ENCODE measurements around the gene ALG1L2.
"Not testable (repeated sequence)": the region's sequence is repeated elsewhere in the genome, so short reads cannot be mapped to it uniquely, and the experiment has no call there.

Gene ALG1L2

GRCh38 chr3:130117933-130118332, 36.3 kb downstream of the ALG1L2 start:
- Histone ChIP-seq H3F3A (ENCODE audit: insufficient read depth) (no peaks in the 10 kb centered on the region), H3K36me3 (ENCODE audit: low read length) (no peaks in the 10 kb centered on the region), H3K9me3 (ENCODE audit: insufficient read depth, low read length) (no peaks in the 10 kb centered on the region), H3K4me2 (ENCODE audit: low read depth, low read length, poor library complexity, severe bottlenecking) (no peak overlapping the region), H4K20me1 (ENCODE audit: low read depth, low read length) (no peaks in the 10 kb centered on the region), H3K27ac (ENCODE audit: low read depth, low read length) (no peak overlapping the region), H2AFZ (ENCODE audit: low read depth, low read length, severe bottlenecking) (no peak overlapping the region), H3K79me2 (ENCODE audit: insufficient read depth, low read length) (no peaks in the 10 kb centered on the region), H3K9me2 (replicated peaks; ENCODE audit: insufficient read depth, low read length) (no peaks in the 10 kb centered on the region), H3K4me3 (ENCODE audit: insufficient read depth, low read length, poor library complexity, severe bottlenecking) (no peak overlapping the region), H3K9ac (ENCODE audit: low read length) (no peak overlapping the region), H3K27me3 (ENCODE audit: low read length) (no peaks in the 10 kb centered on the region)
- no peak for TF ChIP-seq EZH2phosphoT487 (conservative IDR thresholded peaks at IDR 0.05; ENCODE audit: low read length)
- TF ChIP-seq CTCF (IDR thresholded peaks at IDR 0.05; ENCODE audit: insufficient read depth, low read length, poor library complexity, severe bottlenecking), result no peak

GRCh38 chr3:130119824-130120223, 38.2 kb downstream of the ALG1L2 start:
- not testable (repeated sequence) for H3K9ac ChIP-seq (ENCODE audit: low read length); H3K4me2 ChIP-seq (ENCODE audit: low read depth, low read length, poor library complexity, severe bottlenecking); H4K20me1 ChIP-seq (ENCODE audit: low read depth, low read length); H3K9me2 ChIP-seq (replicated peaks; ENCODE audit: insufficient read depth, low read length); H3K27ac ChIP-seq (ENCODE audit: low read depth, low read length); H2AFZ ChIP-seq (ENCODE audit: low read depth, low read length, severe bottlenecking); H3K36me3 ChIP-seq (ENCODE audit: low read length); H3F3A ChIP-seq (ENCODE audit: insufficient read depth); H3K27me3 ChIP-seq (ENCODE audit: low read length); H3K9me3 ChIP-seq (ENCODE audit: insufficient read depth, low read length); H3K4me3 ChIP-seq (ENCODE audit: insufficient read depth, low read length, poor library complexity, severe bottlenecking); H3K79me2 ChIP-seq (ENCODE audit: insufficient read depth, low read length)

- H3K4me3 ChIP-seq (ENCODE audit: insufficient read depth, low read length, poor library complexity, severe bottlenecking); H3K9me2 ChIP-seq (replicated peaks; ENCODE audit: insufficient read depth, low read length); H4K20me1 ChIP-seq (ENCODE audit: low read depth, low read length); H3K36me3 ChIP-seq (ENCODE audit: low read length); H2AFZ ChIP-seq (ENCODE audit: low read depth, low read length, severe bottlenecking); H3K9me3 ChIP-seq (ENCODE audit: insufficient read depth, low read length); H3K27ac ChIP-seq (ENCODE audit: low read depth, low read length); H3K9ac ChIP-seq (ENCODE audit: low read length); H3F3A ChIP-seq (ENCODE audit: insufficient read depth); H3K79me2 ChIP-seq (ENCODE audit: insufficient read depth, low read length); H3K27me3 ChIP-seq (ENCODE audit: low read length); H3K4me2 ChIP-seq (ENCODE audit: low read depth, low read length, poor library complexity, severe bottlenecking): not testable (repeated sequence)
These were observed 38.7 kb downstream of the ALG1L2 start for GRCh38 chr3:130120291-130120690.

GRCh38 chr3:130122891-130123775, 41.5 kb downstream of the ALG1L2 start:
- H3K9me2 ChIP-seq (replicated peaks; ENCODE audit: insufficient read depth, low read length); H3K27me3 ChIP-seq (ENCODE audit: low read length); H2AFZ ChIP-seq (ENCODE audit: low read depth, low read length, severe bottlenecking); H3K9me3 ChIP-seq (ENCODE audit: insufficient read depth, low read length); H3K9ac ChIP-seq (ENCODE audit: low read length); H3K36me3 ChIP-seq (ENCODE audit: low read length); H3K27ac ChIP-seq (ENCODE audit: low read depth, low read length); H3K4me3 ChIP-seq (ENCODE audit: insufficient read depth, low read length, poor library complexity, severe bottlenecking); H3K4me2 ChIP-seq (ENCODE audit: low read depth, low read length, poor library complexity, severe bottlenecking); H3K79me2 ChIP-seq (ENCODE audit: insufficient read depth, low read length); H3F3A ChIP-seq (ENCODE audit: insufficient read depth); H4K20me1 ChIP-seq (ENCODE audit: low read depth, low read length): not testable (repeated sequence)

GRCh38 chr3:130125406-130125805, 43.8 kb downstream of the ALG1L2 start:
- not testable (repeated sequence) for H3K27me3 ChIP-seq (ENCODE audit: low read length); H3K27ac ChIP-seq (ENCODE audit: low read depth, low read length)

GRCh38 chr3:130136337-130136736, 54.7 kb downstream of the ALG1L2 start:
- not testable (repeated sequence) for H2AFZ ChIP-seq (ENCODE audit: low read depth, low read length, severe bottlenecking); H3K36me3 ChIP-seq (ENCODE audit: low read length); H3K4me3 ChIP-seq (ENCODE audit: insufficient read depth, low read length, poor library complexity, severe bottlenecking); H3K9ac ChIP-seq (ENCODE audit: low read length); H3K27ac ChIP-seq (ENCODE audit: low read depth, low read length); H3K4me2 ChIP-seq (ENCODE audit: low read depth, low read length, poor library complexity, severe bottlenecking); H4K20me1 ChIP-seq (ENCODE audit: low read depth, low read length); H3K27me3 ChIP-seq (ENCODE audit: low read length); H3F3A ChIP-seq (ENCODE audit: insufficient read depth); H3K79me2 ChIP-seq (ENCODE audit: insufficient read depth, low read length); H3K9me3 ChIP-seq (ENCODE audit: insufficient read depth, low read length); H3K9me2 ChIP-seq (replicated peaks; ENCODE audit: insufficient read depth, low read length)

More at GRCh38 chr3:130125406-130125805, 43.8 kb downstream of the ALG1L2 start:
- not testable (repeated sequence) for H3K4me3 ChIP-seq (ENCODE audit: insufficient read depth, low read length, poor library complexity, severe bottlenecking); H3F3A ChIP-seq (ENCODE audit: insufficient read depth); H3K79me2 ChIP-seq (ENCODE audit: insufficient read depth, low read length); H3K9ac ChIP-seq (ENCODE audit: low read length); H2AFZ ChIP-seq (ENCODE audit: low read depth, low read length, severe bottlenecking); H3K9me3 ChIP-seq (ENCODE audit: insufficient read depth, low read length); H4K20me1 ChIP-seq (ENCODE audit: low read depth, low read length); H3K36me3 ChIP-seq (ENCODE audit: low read length); H3K4me2 ChIP-seq (ENCODE audit: low read depth, low read length, poor library complexity, severe bottlenecking); H3K9me2 ChIP-seq (replicated peaks; ENCODE audit: insufficient read depth, low read length)

GRCh38 chr3:130137685-130138084, 56.1 kb downstream of the ALG1L2 start:
- H3K36me3 ChIP-seq (ENCODE audit: low read length); H3K79me2 ChIP-seq (ENCODE audit: insufficient read depth, low read length); H3K9me3 ChIP-seq (ENCODE audit: insufficient read depth, low read length); H3K4me2 ChIP-seq (ENCODE audit: low read depth, low read length, poor library complexity, severe bottlenecking); H2AFZ ChIP-seq (ENCODE audit: low read depth, low read length, severe bottlenecking); H3K9me2 ChIP-seq (replicated peaks; ENCODE audit: insufficient read depth, low read length); H3K9ac ChIP-seq (ENCODE audit: low read length); H4K20me1 ChIP-seq (ENCODE audit: low read depth, low read length); H3K27ac ChIP-seq (ENCODE audit: low read depth, low read length); H3F3A ChIP-seq (ENCODE audit: insufficient read depth); H3K27me3 ChIP-seq (ENCODE audit: low read length); H3K4me3 ChIP-seq (ENCODE audit: insufficient read depth, low read length, poor library complexity, severe bottlenecking): not testable (repeated sequence)
